Hematopoietic multipotent progenitor cell treated with erythropoietin and hydrocortisone succinate and interleukin-3 and kit ligand, for 6 days (in vitro differentiated cells): ENCODE results near the gene ICE1.
A peak's percentile ranks its signal among the peaks of the same experiment; 100 is the strongest.
"Not testable (repeated sequence)": the region's sequence is repeated elsewhere in the genome, so short reads cannot be mapped to it uniquely, and the experiment has no call there.

Experiments used
- DNase-seq: peaks from one replicate; pipeline ENCODE4 v3.0.0-alpha.2; 2015

ICE1 gene

DNA sequence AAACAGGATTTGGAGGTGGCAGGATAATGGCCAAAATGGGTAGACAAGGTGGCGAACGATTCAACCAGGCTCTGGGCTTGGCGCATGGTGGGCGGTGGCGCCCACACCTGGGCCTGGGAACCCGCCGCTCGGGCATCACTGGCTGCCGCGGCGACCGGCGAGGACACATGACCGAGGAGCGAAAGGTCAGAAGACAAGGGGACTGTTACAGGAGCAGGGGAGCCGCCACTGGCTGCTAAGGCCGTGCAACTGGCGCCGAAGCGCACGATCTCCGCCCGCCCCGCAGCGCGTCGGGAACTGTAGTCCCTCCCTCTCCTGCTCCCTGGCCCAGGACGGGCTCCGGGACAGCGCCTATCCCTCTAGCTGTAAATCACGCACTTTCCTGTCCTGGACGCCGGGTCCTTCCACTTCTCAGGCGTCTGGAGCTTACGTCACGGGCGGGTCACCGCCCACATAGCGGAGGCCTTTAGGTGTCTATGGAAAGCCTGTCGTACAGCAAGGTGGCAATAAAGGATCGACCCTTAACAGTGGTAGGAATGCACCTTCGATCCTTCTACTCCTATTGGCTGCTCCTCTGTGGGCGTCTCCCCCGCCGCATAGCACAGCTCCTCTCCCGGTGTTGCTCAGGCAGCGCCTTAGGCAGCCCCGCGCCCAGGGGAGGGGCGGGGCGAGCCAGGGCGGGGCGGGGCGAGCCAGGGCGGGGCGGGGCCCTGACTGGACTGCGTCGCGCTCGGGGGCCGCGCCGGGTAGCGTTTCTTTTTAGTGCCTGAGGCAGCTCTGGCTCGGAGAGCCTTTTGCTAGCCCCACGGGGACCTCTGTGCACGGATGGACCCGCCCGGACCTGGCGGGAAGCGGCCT lies at the start of gene ICE1:
Gene ICE1 (plus strand): TSS at position 717 of the 858 bp plus-strand sequence. CDS start 239 bp downstream, outside the sequence.
- DNase-seq = peak; percentile 98

GRCh38 chr5:5372930-5373329 lies 49.5 kb upstream of the ICE1 start:
- DNase-seq = no peak

- DNase-seq = no peak
Observed at GRCh38 chr5:5373351-5373989, 49.0 kb upstream of the ICE1 start.

DNA sequence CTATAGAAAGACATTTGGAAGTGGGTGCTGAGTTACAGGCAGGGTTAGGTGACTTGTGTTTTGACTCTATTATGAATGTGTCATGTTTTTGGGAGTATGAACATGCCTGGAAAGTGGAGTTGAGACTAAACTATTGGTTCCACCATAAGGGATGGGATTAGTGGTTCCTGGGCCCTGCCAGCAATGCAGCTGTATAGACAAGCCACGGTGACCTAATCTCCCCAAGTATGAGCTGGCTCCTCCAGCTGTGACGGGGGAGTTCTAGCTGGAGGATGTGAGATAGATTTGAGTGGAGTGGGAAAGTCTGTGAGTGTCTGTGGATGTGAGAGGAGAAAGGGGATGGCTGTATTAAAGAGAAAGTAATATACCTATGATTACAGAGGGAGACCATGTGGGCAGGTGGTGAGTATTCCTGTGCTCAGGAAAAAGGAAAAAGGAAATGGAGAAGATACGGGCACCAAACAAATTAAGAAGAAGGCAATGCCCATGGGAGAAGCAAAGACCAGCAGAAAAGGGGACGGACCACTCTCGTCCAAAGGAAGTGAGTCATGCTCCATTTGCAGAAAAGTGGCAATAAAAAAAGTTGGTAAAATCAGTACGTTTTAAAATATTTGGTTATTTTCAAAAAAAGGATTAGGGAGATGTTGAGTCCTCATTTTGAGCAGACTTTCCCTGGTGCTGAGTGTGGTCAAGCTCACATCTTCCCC lies 48.3 kb upstream of the ICE1 start:
- DNase-seq = no peak

- DNase-seq = no peak
Observed at GRCh38 chr5:5377780-5378179, 44.7 kb upstream of the ICE1 start.

DNA sequence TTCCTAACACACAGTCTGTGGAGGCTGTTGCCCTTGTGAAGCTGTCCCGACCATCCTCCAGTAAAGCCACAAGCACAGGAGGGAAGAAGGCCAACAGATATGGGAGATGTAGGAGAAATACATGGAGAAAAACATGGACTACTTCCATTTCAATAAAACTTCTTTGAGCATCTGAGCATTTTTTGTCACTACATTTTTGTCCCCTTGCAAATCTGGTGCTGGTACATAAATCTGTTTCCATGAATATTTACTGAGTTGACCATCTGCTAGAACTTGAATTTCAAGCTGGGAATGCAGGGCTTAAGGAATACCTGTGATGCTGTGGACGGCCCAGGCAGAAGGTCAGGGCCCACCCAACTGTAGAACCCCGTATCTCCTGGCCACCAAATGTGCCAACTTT lies 43.9 kb upstream of the ICE1 start:
- no peak for DNase-seq

- DNase-seq = no peak
Observed at GRCh38 chr5:5380298-5380697, 42.2 kb upstream of the ICE1 start.

- no peak for DNase-seq
Observed at GRCh38 chr5:5381310-5381913, 41.1 kb upstream of the ICE1 start.

GRCh38 chr5:5383461-5383860 lies 39.0 kb upstream of the ICE1 start:
- DNase-seq = no peak

GRCh38 chr5:5384660-5385330 lies 37.7 kb upstream of the ICE1 start:
- DNase-seq = no peak

GRCh38 chr5:5385331-5385662 lies 37.2 kb upstream of the ICE1 start:
- no peak for DNase-seq

- DNase-seq = no peak
Observed at GRCh38 chr5:5386329-5386728, 36.1 kb upstream of the ICE1 start.

DNA sequence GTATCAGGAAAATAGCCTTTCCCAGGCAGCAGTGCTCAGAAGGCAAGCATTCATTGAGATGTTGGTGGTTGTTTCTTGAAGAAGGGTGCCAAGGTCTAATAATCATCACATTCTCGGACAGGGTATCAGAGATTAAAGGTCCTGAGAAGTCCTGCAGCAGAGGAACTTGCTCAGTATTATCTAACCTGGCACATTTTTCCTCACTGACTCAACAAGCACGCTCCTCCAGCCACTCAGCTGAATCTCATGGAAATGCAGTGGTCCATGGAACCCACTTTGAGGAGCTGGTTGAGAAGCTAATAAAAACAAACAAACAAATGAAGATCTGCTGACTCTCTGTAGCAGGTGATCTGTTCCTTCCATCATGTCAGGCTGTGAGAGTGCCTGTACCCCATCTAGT lies 35.3 kb upstream of the ICE1 start:
- DNase-seq = no peak

- DNase-seq = no peak
Observed at GRCh38 chr5:5387777-5388176, 34.7 kb upstream of the ICE1 start.

- not testable (repeated sequence) for DNase-seq
Observed at GRCh38 chr5:5390121-5390869, 32.2 kb upstream of the ICE1 start.

DNA sequence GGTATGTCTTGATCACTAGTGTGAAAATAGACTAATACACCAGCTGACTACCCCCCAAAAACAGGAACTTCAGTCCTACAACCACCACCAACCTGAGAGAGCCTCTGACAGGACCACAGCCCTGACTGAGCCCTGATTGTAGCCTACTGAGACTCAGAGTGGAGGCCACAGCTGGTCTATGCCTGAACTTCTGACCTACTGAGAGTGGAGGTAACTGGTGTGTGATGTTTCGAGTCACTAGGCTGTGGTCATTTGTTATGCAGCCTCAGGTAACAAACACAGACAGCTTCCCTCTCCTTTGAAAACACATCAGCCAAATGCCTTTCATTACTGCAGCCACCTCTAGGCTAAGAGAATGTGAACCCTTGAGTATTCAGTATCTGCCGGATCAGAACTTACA lies 30.0 kb upstream of the ICE1 start:
- DNase-seq = not testable (repeated sequence)

GRCh38 chr5:5394384-5394986 lies 28.0 kb upstream of the ICE1 start:
- peak; percentile 16 for DNase-seq

DNA sequence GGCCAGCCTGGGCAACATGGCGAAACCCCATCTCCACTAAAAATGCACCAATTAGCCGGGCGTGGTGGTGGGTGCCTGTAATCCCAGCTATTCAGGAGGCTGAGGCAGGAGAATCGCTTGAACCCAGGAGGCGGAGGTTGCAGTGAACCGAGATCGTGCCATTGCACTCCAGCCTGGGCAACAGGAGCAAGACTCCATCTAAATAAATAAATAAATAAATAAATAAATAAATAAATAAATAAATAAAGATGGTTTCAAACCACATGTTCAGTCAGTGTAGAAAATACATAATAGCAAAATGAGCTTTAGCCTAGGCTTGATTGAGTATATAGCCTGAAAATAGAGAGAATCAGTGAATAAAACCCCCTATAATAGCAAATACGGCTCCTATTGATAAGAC lies 27.4 kb upstream of the ICE1 start:
- DNase-seq = not testable (repeated sequence)

GRCh38 chr5:5398071-5398470 lies 24.4 kb upstream of the ICE1 start:
- DNase-seq = no peak

DNA sequence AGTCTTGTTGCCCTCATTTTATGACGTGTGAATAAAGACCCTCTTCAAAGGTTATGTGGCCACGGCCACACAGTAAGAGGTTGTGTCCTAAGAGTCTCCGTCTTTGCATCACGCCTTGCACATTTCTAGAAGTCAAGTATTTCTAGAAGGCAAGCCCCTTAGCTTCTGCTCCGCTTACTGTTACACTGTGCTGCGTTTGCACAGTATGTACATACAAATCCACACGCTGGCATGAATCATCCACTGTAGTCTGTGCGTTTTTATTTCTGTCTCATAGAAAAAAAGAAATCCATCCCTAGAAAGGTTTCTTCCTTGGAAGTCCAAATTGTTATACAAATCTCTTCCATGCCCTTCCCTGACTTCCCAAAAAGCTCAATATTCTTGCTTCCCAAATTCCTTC lies 21.4 kb upstream of the ICE1 start:
- no peak for DNase-seq

DNA sequence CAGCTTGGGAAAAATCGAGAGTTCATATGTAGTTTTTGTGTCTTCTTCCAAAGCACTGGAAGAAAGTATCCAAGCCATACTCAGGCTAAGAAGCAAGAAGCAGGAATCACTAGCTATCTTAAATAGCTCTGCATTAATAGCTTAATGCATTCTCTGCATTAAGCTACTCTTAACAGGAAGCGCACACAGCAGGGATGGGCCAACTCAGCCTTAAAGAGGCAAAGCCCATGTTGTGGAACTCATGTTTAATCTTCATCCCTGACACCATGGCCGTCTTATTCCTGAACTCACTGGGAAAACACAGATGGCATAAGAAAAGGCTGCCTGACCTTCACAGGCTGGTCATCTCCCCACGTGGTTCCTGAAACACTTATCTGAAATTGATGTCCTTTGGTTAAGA lies 18.7 kb upstream of the ICE1 start:
- no peak for DNase-seq

DNA sequence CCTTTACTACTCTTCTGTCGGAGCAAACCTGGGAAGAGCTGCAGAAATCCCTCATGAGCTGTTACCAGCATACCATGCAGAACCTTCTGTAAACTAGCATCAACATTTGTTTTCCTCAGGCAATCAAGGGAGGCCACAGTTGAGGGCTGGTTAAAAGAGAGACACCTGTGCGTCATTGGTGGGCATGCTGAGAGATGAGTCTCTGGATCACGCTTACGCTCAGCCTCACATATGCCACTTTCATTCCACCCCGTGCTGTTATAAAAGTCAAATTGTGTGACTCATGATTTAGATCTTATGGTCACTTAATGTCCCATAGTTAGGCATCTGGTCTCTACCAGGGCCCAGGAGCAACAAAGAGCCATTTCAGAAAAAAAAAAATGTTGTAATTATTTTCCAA lies 18.1 kb upstream of the ICE1 start:
- DNase-seq = no peak
